BLaER1 treated with 17β-estradiol and CSF1 and Interleukin-3, amounts not matched to agents 10 nM and 100 nM (cell line): ENCODE measurements around the gene NAP1L4.

Experiments used
- H3K27ac ChIP-seq, 11 experiments: shearing (Covaris generic); formaldehyde crosslinking; 2 replicates each; pipeline ENCODE4 v1.8.1; 2022
- H3K27me3 ChIP-seq, 11 experiments: shearing (Covaris generic); formaldehyde crosslinking; 2 replicates each; pipeline ENCODE4 v1.8.1; 2022
- H3K36me3 ChIP-seq, 11 experiments: shearing (Covaris generic); formaldehyde crosslinking; 2 replicates each; pipeline ENCODE4 v1.8.1; 2022
- H3K4me1 ChIP-seq, 10 experiments: shearing (Covaris generic); formaldehyde crosslinking; 2 replicates each; pipeline ENCODE4 v1.8.1; 2022
- H3K4me2 ChIP-seq, 11 experiments: shearing (Covaris generic); formaldehyde crosslinking; 2 replicates each; pipeline ENCODE4 v1.8.1; 2022
- H3K4me3 ChIP-seq, 10 experiments: shearing (Covaris generic); formaldehyde crosslinking; 2 replicates each; pipeline ENCODE4 v1.8.1; 2022
- H3K9ac ChIP-seq, 11 experiments: shearing (Covaris generic); formaldehyde crosslinking; 2 replicates each; pipeline ENCODE4 v1.8.1; 2022
- H3K9me3 ChIP-seq, 11 experiments: shearing (Covaris generic); formaldehyde crosslinking; replicated peaks in 1 of 11; 2 replicates each; pipeline ENCODE4 v1.8.1; 2022
- H4K20me1 ChIP-seq, 11 experiments: shearing (Covaris generic); formaldehyde crosslinking; 2 replicates each; pipeline ENCODE4 v1.8.1; 2022
- Cebpa-rat ChIP-seq, 11 experiments: shearing (Covaris generic); IDR thresholded peaks; 2 replicates each; pipeline ENCODE4 v1.8.1; 2022

The NAP1L4 gene, protein sequence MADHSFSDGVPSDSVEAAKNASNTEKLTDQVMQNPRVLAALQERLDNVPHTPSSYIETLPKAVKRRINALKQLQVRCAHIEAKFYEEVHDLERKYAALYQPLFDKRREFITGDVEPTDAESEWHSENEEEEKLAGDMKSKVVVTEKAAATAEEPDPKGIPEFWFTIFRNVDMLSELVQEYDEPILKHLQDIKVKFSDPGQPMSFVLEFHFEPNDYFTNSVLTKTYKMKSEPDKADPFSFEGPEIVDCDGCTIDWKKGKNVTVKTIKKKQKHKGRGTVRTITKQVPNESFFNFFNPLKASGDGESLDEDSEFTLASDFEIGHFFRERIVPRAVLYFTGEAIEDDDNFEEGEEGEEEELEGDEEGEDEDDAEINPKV

GRCh38 chr11:2992234-2992996 is at the start of gene NAP1L4:
Gene NAP1L4, minus strand, starts transcription at chr11:2992329. Its CDS starts 13,109 bp downstream, at chr11:2979220.
- TF ChIP-seq Cebpa-rat (IDR thresholded peaks at IDR 0.05): no peak
- H3K27me3 ChIP-seq: no peaks in the 10 kb centered on the region

DNA sequence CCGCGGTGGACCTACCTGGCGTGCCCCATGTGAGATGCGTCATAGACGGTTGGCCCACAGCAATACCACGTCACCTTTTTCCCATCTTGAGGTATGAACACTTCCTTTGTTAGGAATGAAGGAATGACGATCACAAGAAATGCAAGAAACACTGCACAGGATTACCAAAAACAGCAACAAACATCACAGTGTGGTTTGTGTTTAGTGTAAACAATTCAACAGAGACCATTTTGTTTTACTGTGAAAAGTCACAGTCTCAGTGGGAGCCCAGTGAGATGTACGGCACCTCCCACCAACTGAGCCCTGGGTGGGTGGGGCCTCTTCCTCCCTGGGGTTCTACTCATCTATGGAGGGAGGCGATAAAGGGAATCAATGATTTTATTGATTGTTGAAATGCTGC is 48.8 kb upstream of the NAP1L4 start:
- Histone ChIP-seq H3K27me3 (no peaks in the 10 kb centered on the region), H3K36me3 (peaks cover 84 to 100% (median 98%) of the 10 kb centered on the region in 11 experiments), H3K4me2 (no peak overlapping the region)

More at GRCh38 chr11:2992234-2992996, at the start of gene NAP1L4:
- H3K9ac ChIP-seq: peak within 1 kb of the TSS; percentile 87 to 97 (median 94)
- peak within 1 kb of the TSS; percentile 94 to 99 (median 97) for H3K4me2 ChIP-seq
- H3K4me1 ChIP-seq: peaks cover 31 to 53% (median 39%) of the 10 kb centered on the region in 10 experiments
- H3K36me3 ChIP-seq: peaks cover 0 to 16% (median 7%) of the 10 kb centered on the region in 11 experiments; a peak in 16 of 22 replicates
- peaks cover 31 to 46% (median 42%) of the 10 kb centered on the region in 11 experiments for H4K20me1 ChIP-seq
- peak within 1 kb of the TSS; percentile 69 to 96 (median 91) for H3K27ac ChIP-seq
- no peaks in the 10 kb centered on the region for H3K9me3 ChIP-seq
- peak within 1 kb of the TSS; percentile 74 to 89 (median 82) for H3K4me3 ChIP-seq

DNA sequence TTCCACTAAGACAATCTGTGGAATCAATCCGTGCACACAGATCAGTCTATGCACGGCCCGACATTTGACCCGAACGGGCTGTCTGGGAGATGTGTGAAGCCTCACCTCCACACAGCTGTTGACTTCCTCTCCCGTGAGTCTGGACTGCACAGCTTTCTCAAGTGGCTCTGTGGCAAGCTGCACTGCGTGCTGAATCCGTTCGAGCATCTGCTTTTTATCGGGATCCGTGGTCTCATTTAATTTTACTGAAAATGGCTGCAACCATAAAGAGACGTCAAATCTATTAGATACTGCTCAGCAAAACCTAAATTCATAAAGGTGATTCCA is 45.8 kb upstream of the NAP1L4 start:
- H3K27me3 ChIP-seq: no peaks in the 10 kb centered on the region
- peaks cover 94 to 100% (median 98%) of the 10 kb centered on the region in 11 experiments for H3K36me3 ChIP-seq
- no peak overlapping the region for H3K4me3 ChIP-seq
- H3K9me3 ChIP-seq: no peaks in the 10 kb centered on the region
- no peak for TF ChIP-seq Cebpa-rat (IDR thresholded peaks at IDR 0.05)
- peak overlapping the region in 2 of 11 experiments; percentile 21 to 25; a peak in 1 of 22 replicates for H3K27ac ChIP-seq
- H3K4me1 ChIP-seq: peaks cover 25 to 33% (median 29%) of the 10 kb centered on the region in 10 experiments
- peak overlapping the region in 6 of 11 experiments; percentile 4 to 60 (median 44); a peak in 8 of 22 replicates for H3K4me2 ChIP-seq
- H4K20me1 ChIP-seq: peaks cover 20 to 88% (median 45%) of the 10 kb centered on the region in 11 experiments; a peak in 21 of 22 replicates
- peak overlapping the region in 4 of 11 experiments; percentile 1 to 52 (median 24); a peak in 2 of 22 replicates for H3K9ac ChIP-seq

More for the DNA sequence above, 48.8 kb upstream of the NAP1L4 start:
- H4K20me1 ChIP-seq: peaks cover 47 to 98% (median 74%) of the 10 kb centered on the region in 11 experiments
- no peak overlapping the region for H3K4me3 ChIP-seq
- H3K9me3 ChIP-seq: no peaks in the 10 kb centered on the region
- H3K4me1 ChIP-seq: peaks cover 21 to 43% (median 31%) of the 10 kb centered on the region in 10 experiments
- no peak overlapping the region for H3K27ac ChIP-seq
- no peak overlapping the region for H3K9ac ChIP-seq
- no peak for TF ChIP-seq Cebpa-rat (IDR thresholded peaks at IDR 0.05)

GRCh38 chr11:3037040-3037944 is 45.2 kb upstream of the NAP1L4 start:
- H4K20me1 ChIP-seq: peaks cover 14 to 88% (median 39%) of the 10 kb centered on the region in 11 experiments; a peak in 21 of 22 replicates
- no peaks in the 10 kb centered on the region for H3K27me3 ChIP-seq
- H3K4me3 ChIP-seq: no peak overlapping the region
- H3K27ac ChIP-seq: peak overlapping the region in 8 of 11 experiments; percentile 21 to 56 (median 32); a peak in 9 of 22 replicates
- H3K4me2 ChIP-seq: peak overlapping the region; percentile 13 to 61 (median 42); a peak in 15 of 22 replicates
- H3K36me3 ChIP-seq: peaks cover 95 to 100% (median 98%) of the 10 kb centered on the region in 11 experiments
- peak overlapping the region in 8 of 11 experiments; percentile 1 to 52 (median 33); a peak in 7 of 22 replicates for H3K9ac ChIP-seq
- no peak for TF ChIP-seq Cebpa-rat (IDR thresholded peaks at IDR 0.05)
- peaks cover 28 to 39% (median 33%) of the 10 kb centered on the region in 10 experiments for H3K4me1 ChIP-seq
- 0 out of 22 replicates have a peak, but pooled peaks cover 0 to 2% (median 0%) of the 10 kb centered on the region in 11 experiments for H3K9me3 ChIP-seq

GRCh38 chr11:3036419-3036818 is 44.3 kb upstream of the NAP1L4 start:
- Histone ChIP-seq H4K20me1 (peaks cover 5 to 85% (median 33%) of the 10 kb centered on the region in 11 experiments; a peak in 19 of 22 replicates), H3K36me3 (peaks cover 89 to 96% (median 92%) of the 10 kb centered on the region in 11 experiments), H3K27me3 (no peaks in the 10 kb centered on the region), H3K4me3 (no peak overlapping the region), H3K27ac (peak overlapping the region in 3 of 11 experiments; percentile 25 to 56 (median 32); a peak in 4 of 22 replicates), H3K4me2 (peak overlapping the region; percentile 20 to 61 (median 42); a peak in 17 of 22 replicates), H3K9me3 (0 out of 22 replicates have a peak, but pooled peaks cover 0 to 4% (median 0%) of the 10 kb centered on the region in 11 experiments), H3K9ac (peak overlapping the region in 4 of 11 experiments; percentile 25 to 48 (median 30); a peak in 3 of 22 replicates), H3K4me1 (peaks cover 31 to 45% (median 40%) of the 10 kb centered on the region in 10 experiments)
- TF ChIP-seq Cebpa-rat (IDR thresholded peaks at IDR 0.05): no peak

DNA sequence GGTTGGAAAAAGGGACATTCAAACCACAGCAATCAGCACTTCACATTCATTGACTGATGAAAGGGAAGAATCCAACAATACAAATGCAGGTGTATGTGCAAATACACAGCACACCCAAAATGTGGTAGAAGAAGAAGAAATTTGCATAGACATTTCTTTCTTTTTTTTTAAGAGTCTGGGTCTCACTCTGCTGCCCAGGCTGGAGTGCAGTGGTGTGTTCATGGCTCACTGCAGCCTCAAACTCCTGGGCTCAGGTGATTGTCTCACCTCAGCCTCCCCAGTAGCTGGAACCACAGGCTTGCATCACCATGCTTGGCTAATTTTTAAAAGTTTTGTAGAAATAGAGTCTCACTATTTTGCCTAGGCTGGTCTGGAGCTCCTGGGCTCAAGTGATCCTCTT is 43.2 kb upstream of the NAP1L4 start:
- peaks cover 78 to 86% (median 83%) of the 10 kb centered on the region in 11 experiments for H3K36me3 ChIP-seq
- no peak overlapping the region for H3K4me3 ChIP-seq
- peak overlapping the region in 4 of 11 experiments; percentile 25 to 30 (median 28); a peak in 2 of 22 replicates for H3K9ac ChIP-seq
- peak overlapping the region in 1 of 11 experiments; percentile 42; a peak in 1 of 22 replicates for H3K27ac ChIP-seq
- peak overlapping the region in 5 of 11 experiments; percentile 37 to 61 (median 47); a peak in 7 of 22 replicates for H3K4me2 ChIP-seq
- H3K9me3 ChIP-seq: 0 out of 22 replicates have a peak, but pooled peaks cover 0 to 4% (median 0%) of the 10 kb centered on the region in 11 experiments
- TF ChIP-seq Cebpa-rat (IDR thresholded peaks at IDR 0.05): no peak
- no peaks in the 10 kb centered on the region for H3K27me3 ChIP-seq
- peaks cover 0 to 85% (median 25%) of the 10 kb centered on the region in 11 experiments; a peak in 16 of 22 replicates for H4K20me1 ChIP-seq
- H3K4me1 ChIP-seq: peaks cover 42 to 56% (median 50%) of the 10 kb centered on the region in 10 experiments

DNA sequence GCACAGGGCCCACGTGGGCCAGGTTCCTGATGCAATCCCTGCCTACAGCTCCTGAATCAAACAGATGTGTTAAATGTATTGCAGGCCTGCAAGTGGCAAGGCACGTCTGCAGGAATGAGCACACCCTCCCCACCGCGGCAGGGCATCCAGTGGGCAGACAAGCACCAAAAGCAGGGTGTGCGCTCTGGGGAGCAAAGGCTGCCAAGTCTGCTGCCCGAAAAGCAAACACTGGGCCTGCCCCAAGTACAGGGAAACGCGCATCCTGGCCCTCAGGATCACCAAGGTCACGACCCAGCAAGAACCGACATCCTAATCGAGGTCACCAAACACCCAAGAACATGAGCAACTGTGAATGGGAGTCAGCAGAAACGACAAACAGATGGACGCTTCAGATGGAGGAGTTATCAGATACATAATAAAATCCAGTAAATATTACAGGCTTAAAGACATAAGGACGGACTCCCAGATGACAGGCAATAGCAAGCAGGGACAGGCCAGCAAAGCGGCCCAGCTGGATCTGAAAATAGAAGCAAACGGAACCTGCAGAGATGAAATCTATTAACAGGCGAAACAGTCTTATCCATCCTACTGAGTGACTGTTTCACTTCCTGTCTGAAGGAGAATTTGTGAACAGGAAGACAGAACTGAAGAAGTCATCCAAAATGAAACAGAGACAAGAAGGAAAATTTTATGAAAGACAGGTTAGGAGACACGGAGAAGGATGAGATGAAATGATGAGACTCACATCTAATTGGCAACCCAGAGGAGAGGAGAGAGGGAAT is 38.4 kb upstream of the NAP1L4 start:
- peak overlapping the region in 3 of 10 experiments; percentile 1 to 44 (median 33); a peak in 5 of 20 replicates for H3K4me3 ChIP-seq

More for the DNA sequence above, 38.4 kb upstream of the NAP1L4 start:
- no peak for TF ChIP-seq Cebpa-rat (IDR thresholded peaks at IDR 0.05)
- Histone ChIP-seq H4K20me1 (peaks cover 0 to 65% (median 5%) of the 10 kb centered on the region in 11 experiments; a peak in 9 of 22 replicates), H3K27ac (peak overlapping the region in 10 of 11 experiments; percentile 44 to 76 (median 70); a peak in 19 of 22 replicates), H3K9ac (peak overlapping the region in 9 of 11 experiments; percentile 39 to 59 (median 48); a peak in 14 of 22 replicates), H3K4me2 (peak overlapping the region; percentile 70 to 96 (median 88)), H3K9me3 (0 out of 22 replicates have a peak, but pooled peaks cover 0 to 4% (median 0%) of the 10 kb centered on the region in 11 experiments), H3K4me1 (peaks cover 27 to 41% (median 35%) of the 10 kb centered on the region in 10 experiments), H3K27me3 (no peaks in the 10 kb centered on the region), H3K36me3 (peaks cover 79 to 85% (median 84%) of the 10 kb centered on the region in 11 experiments)
